ENCODE data around the gene PLCH2. TPM values are rescaled to one million over a fixed set of nuclear protein-coding genes. Genes with fewer than 3 reads are reported as not detected.
"Not testable (repeated sequence)": the region's sequence is repeated elsewhere in the genome, so short reads cannot be mapped to it uniquely, and the experiment has no call there.

Gene PLCH2
- polyA plus RNA-seq, 1 donor from 2014 or later, result 5.7 TPM

DNA sequence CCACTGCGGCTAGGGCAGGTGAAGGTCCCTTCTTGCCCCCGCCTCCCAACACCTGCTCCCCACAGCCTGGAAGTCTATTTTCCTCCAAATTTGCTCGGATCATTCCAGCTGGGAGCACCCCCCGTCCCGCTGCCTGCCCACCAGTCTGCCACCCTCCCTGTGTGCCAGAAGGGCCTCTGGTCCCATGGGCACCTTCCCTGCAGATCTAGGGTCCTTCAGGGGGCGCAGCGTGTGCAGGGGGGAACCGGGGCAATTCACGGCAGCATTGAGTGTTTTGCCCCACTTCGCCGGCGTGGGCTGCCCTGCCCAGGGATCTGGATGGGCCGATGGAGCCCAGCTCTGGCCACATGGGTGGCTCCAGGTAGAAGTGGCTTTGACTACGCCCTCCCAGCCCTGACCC lies 37.4 kb upstream of the PLCH2 start:
- no peaks in the 10 kb centered on the region for H3K9me3 ChIP-seq (ENCODE audit: low read length)
- no peaks in the 10 kb centered on the region for H4K20me1 ChIP-seq (ENCODE audit: insufficient read depth)
- no peak overlapping the region for H3K4me2 ChIP-seq (ENCODE audit: low read length)
- H3K79me2 ChIP-seq (replicated peaks; ENCODE audit: insufficient read depth, low read length), result no peaks in the 10 kb centered on the region
- H3K9ac ChIP-seq (ENCODE audit: low read length), result no peak overlapping the region
- H3K9me2 ChIP-seq (ENCODE audit: insufficient read depth, low read length), result no peaks in the 10 kb centered on the region
- H3K4me3 ChIP-seq (ENCODE audit: low read length), result no peak overlapping the region
- no peaks in the 10 kb centered on the region for H3K27me3 ChIP-seq (ENCODE audit: insufficient read depth, low read depth, low read length)
- no peaks in the 10 kb centered on the region for H3K36me3 ChIP-seq (ENCODE audit: insufficient read depth, low read length)
- no peak overlapping the region for H3K27ac ChIP-seq (ENCODE audit: low read length)
- TF ChIP-seq SMC3 (conservative IDR thresholded peaks at IDR 0.05; ENCODE audit: poor library complexity) (no peak), TAF1 (IDR thresholded peaks at IDR 0.05; ENCODE audit: low read depth) (no peak), POLR2AphosphoS5 (IDR thresholded peaks at IDR 0.05) (no peak), RAD21 (conservative IDR thresholded peaks at IDR 0.05) (no peak), MXI1 (conservative IDR thresholded peaks at IDR 0.05; ENCODE audit: poor library complexity, severe bottlenecking) (no peak), EP300 (conservative IDR thresholded peaks at IDR 0.05; ENCODE audit: poor library complexity, severe bottlenecking) (no peak), CTCF (IDR thresholded peaks at IDR 0.05; ENCODE audit: poor library complexity, severe bottlenecking) (no peak), EZH2 (IDR thresholded peaks at IDR 0.05; ENCODE audit: borderline replicate concordance, insufficient read depth, low read length, poor library complexity, severe bottlenecking) (no peak)
- TF ChIP-seq, protein P1, sequence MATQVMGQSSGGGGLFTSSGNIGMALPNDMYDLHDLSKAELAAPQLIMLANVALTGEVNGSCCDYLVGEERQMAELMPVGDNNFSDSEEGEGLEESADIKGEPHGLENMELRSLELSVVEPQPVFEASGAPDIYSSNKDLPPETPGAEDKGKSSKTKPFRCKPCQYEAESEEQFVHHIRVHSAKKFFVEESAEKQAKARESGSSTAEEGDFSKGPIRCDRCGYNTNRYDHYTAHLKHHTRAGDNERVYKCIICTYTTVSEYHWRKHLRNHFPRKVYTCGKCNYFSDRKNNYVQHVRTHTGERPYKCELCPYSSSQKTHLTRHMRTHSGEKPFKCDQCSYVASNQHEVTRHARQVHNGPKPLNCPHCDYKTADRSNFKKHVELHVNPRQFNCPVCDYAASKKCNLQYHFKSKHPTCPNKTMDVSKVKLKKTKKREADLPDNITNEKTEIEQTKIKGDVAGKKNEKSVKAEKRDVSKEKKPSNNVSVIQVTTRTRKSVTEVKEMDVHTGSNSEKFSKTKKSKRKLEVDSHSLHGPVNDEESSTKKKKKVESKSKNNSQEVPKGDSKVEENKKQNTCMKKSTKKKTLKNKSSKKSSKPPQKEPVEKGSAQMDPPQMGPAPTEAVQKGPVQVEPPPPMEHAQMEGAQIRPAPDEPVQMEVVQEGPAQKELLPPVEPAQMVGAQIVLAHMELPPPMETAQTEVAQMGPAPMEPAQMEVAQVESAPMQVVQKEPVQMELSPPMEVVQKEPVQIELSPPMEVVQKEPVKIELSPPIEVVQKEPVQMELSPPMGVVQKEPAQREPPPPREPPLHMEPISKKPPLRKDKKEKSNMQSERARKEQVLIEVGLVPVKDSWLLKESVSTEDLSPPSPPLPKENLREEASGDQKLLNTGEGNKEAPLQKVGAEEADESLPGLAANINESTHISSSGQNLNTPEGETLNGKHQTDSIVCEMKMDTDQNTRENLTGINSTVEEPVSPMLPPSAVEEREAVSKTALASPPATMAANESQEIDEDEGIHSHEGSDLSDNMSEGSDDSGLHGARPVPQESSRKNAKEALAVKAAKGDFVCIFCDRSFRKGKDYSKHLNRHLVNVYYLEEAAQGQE (IDR thresholded peaks at IDR 0.05; ENCODE audit: borderline replicate concordance), result no peak
- H2AFZ ChIP-seq (ENCODE audit: low read depth, low read length), result no peak overlapping the region
- H3F3A ChIP-seq (ENCODE audit: insufficient read depth, low read length, poor library complexity, severe bottlenecking), result no peaks in the 10 kb centered on the region

DNA sequence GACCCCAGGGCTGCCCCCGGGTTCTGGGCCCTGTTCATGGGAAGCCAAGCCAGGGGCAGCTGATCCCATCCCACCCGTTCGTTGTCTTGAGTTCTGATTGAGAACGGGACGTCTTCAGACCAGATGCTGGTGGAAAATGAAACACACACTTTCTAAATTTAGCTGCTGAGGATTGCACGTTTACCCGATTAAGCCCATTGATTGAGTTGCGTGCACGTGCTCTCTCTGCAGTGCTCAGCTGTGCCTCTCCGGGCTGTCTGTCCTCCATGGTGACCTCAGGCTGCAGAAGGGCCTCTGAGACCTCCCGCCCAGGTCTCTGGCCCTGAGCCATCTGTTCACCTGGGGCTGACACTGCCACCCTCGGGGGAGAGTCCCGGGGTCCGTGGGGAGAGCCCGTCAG lies 36.7 kb upstream of the PLCH2 start:
- Histone ChIP-seq H3K4me2 (ENCODE audit: low read length) (no peak overlapping the region), H3K9me3 (ENCODE audit: low read length) (no peaks in the 10 kb centered on the region), H3K36me3 (ENCODE audit: insufficient read depth, low read length) (no peaks in the 10 kb centered on the region), H3K27ac (ENCODE audit: low read length) (no peak overlapping the region), H3K9me2 (ENCODE audit: insufficient read depth, low read length) (no peaks in the 10 kb centered on the region), H3K4me3 (ENCODE audit: low read length) (no peak overlapping the region), H2AFZ (ENCODE audit: low read depth, low read length) (no peak overlapping the region), H3F3A (ENCODE audit: insufficient read depth, low read length, poor library complexity, severe bottlenecking) (no peaks in the 10 kb centered on the region), H3K27me3 (ENCODE audit: insufficient read depth, low read depth, low read length) (no peaks in the 10 kb centered on the region), H4K20me1 (ENCODE audit: insufficient read depth) (no peaks in the 10 kb centered on the region), H3K9ac (ENCODE audit: low read length) (no peak overlapping the region), H3K79me2 (replicated peaks; ENCODE audit: insufficient read depth, low read length) (no peaks in the 10 kb centered on the region)
- TF ChIP-seq CTCF (IDR thresholded peaks at IDR 0.05; ENCODE audit: poor library complexity, severe bottlenecking), result no peak
- TF ChIP-seq SMC3 (conservative IDR thresholded peaks at IDR 0.05; ENCODE audit: poor library complexity), result no peak
- no peak for TF ChIP-seq TAF1 (IDR thresholded peaks at IDR 0.05; ENCODE audit: low read depth)
- no peak for TF ChIP-seq EZH2 (IDR thresholded peaks at IDR 0.05; ENCODE audit: borderline replicate concordance, insufficient read depth, low read length, poor library complexity, severe bottlenecking)
- no peak for TF ChIP-seq RAD21 (conservative IDR thresholded peaks at IDR 0.05)
- TF ChIP-seq EP300 (conservative IDR thresholded peaks at IDR 0.05; ENCODE audit: poor library complexity, severe bottlenecking), result no peak
- TF ChIP-seq, protein P1 (IDR thresholded peaks at IDR 0.05; ENCODE audit: borderline replicate concordance), result no peak
- no peak for TF ChIP-seq MXI1 (conservative IDR thresholded peaks at IDR 0.05; ENCODE audit: poor library complexity, severe bottlenecking)
- TF ChIP-seq POLR2AphosphoS5 (IDR thresholded peaks at IDR 0.05), result no peak

DNA sequence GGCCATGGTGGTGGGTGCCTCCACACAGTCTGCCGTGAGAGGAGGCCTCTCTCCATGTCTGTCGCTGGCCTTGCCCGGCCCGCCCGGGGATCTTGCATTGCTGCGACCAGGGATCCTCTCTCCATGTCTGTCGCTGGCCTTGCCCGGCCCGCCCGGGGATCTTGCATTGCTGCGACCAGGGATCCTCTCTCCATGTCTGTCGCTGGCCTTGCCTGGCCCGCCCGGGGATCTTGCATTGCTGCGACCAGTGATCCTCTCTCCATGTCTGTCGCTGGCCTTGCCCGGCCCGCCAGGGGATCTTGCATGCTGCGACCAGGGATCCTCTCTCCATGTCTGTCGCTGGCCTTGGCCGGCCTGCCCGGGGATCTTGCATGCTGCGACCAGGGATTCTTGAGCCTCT lies 35.7 kb upstream of the PLCH2 start:
- not testable (repeated sequence) for H3K4me3 ChIP-seq (ENCODE audit: low read length); H3F3A ChIP-seq (ENCODE audit: insufficient read depth, low read length, poor library complexity, severe bottlenecking); H4K20me1 ChIP-seq (ENCODE audit: insufficient read depth); H3K9me2 ChIP-seq (ENCODE audit: insufficient read depth, low read length); H3K79me2 ChIP-seq (replicated peaks; ENCODE audit: insufficient read depth, low read length); H3K4me2 ChIP-seq (ENCODE audit: low read length); H3K9ac ChIP-seq (ENCODE audit: low read length); H3K9me3 ChIP-seq (ENCODE audit: low read length); H3K27ac ChIP-seq (ENCODE audit: low read length); H3K27me3 ChIP-seq (ENCODE audit: insufficient read depth, low read depth, low read length); H3K36me3 ChIP-seq (ENCODE audit: insufficient read depth, low read length); H2AFZ ChIP-seq (ENCODE audit: low read depth, low read length)
